ENCODE results near the gene PRDX5.
A peak's percentile ranks its signal among the peaks of the same experiment; 100 is the strongest.

PRDX5 gene

DNA sequence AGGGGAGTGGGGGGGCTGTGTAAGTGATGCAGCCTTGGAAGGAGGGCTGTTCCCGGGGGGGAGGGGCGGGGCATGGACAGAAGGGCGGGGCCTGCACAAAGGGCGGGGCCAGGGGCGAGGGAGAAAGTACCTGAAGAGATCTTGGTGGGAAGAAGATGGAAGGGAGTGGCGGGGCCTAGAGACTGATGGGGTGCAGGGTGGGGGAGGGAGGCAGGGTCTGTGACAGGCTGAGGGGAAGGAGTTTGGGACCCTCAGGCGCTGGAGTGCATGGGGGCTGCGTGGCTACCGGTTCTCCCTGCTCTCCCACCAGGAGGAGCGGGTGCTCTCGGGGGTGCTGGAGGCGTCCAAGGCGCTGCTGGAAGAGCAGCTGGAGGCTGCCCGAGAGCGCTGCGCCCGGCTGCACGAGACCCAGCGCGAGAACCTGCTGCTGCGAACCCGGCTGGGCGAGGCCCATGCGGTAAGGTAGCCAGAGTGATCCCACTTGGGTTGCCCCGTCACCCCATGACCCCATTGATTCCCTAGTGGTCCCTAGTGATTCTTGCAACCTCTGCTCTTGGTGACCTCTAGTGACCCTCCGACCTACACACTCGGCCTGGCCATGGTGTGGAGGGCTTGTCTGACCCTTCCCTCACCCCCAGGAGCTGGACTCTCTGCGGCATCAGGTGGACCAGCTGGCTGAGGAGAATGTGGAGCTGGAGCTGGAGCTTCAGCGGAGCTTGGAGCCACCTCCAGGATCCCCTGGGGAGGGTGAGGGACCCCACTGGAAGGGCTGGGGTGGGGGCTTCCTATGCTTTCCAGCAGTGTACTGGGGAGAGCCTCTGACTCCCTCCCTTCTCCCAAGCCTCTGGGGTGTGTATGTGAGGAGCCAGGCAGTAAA, 25.2 kb downstream of the PRDX5 start:
- TF ChIP-seq, protein P1, sequence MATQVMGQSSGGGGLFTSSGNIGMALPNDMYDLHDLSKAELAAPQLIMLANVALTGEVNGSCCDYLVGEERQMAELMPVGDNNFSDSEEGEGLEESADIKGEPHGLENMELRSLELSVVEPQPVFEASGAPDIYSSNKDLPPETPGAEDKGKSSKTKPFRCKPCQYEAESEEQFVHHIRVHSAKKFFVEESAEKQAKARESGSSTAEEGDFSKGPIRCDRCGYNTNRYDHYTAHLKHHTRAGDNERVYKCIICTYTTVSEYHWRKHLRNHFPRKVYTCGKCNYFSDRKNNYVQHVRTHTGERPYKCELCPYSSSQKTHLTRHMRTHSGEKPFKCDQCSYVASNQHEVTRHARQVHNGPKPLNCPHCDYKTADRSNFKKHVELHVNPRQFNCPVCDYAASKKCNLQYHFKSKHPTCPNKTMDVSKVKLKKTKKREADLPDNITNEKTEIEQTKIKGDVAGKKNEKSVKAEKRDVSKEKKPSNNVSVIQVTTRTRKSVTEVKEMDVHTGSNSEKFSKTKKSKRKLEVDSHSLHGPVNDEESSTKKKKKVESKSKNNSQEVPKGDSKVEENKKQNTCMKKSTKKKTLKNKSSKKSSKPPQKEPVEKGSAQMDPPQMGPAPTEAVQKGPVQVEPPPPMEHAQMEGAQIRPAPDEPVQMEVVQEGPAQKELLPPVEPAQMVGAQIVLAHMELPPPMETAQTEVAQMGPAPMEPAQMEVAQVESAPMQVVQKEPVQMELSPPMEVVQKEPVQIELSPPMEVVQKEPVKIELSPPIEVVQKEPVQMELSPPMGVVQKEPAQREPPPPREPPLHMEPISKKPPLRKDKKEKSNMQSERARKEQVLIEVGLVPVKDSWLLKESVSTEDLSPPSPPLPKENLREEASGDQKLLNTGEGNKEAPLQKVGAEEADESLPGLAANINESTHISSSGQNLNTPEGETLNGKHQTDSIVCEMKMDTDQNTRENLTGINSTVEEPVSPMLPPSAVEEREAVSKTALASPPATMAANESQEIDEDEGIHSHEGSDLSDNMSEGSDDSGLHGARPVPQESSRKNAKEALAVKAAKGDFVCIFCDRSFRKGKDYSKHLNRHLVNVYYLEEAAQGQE (IDR thresholded peaks at IDR 0.05; ENCODE audit: insufficient replicate concordance, low read depth): no peak
- no peak for TF ChIP-seq GABPA (IDR thresholded peaks at IDR 0.05; ENCODE audit: low read depth)
- no peak for TF ChIP-seq SPI1 (IDR thresholded peaks at IDR 0.05; ENCODE audit: borderline replicate concordance, low read depth)
- no peak for TF ChIP-seq POLR2AphosphoS5 (IDR thresholded peaks at IDR 0.05; ENCODE audit: low read depth)
- TF ChIP-seq CTCF (IDR thresholded peaks at IDR 0.05; ENCODE audit: insufficient read depth, low read length): no peak
- no peak for DNase-seq (ENCODE audit: low read depth in 1 of 2, low spot score in 1 of 2)
- Histone ChIP-seq H3K27me3 (ENCODE audit: insufficient read depth, poor library complexity, severe bottlenecking) (no peaks in the 10 kb centered on the region), H3K4me3 (replicated peaks; ENCODE audit: insufficient read depth, low read length) (peak overlapping the region; percentile 26), H3K27ac (replicated peaks) (no peak overlapping the region)

DNA sequence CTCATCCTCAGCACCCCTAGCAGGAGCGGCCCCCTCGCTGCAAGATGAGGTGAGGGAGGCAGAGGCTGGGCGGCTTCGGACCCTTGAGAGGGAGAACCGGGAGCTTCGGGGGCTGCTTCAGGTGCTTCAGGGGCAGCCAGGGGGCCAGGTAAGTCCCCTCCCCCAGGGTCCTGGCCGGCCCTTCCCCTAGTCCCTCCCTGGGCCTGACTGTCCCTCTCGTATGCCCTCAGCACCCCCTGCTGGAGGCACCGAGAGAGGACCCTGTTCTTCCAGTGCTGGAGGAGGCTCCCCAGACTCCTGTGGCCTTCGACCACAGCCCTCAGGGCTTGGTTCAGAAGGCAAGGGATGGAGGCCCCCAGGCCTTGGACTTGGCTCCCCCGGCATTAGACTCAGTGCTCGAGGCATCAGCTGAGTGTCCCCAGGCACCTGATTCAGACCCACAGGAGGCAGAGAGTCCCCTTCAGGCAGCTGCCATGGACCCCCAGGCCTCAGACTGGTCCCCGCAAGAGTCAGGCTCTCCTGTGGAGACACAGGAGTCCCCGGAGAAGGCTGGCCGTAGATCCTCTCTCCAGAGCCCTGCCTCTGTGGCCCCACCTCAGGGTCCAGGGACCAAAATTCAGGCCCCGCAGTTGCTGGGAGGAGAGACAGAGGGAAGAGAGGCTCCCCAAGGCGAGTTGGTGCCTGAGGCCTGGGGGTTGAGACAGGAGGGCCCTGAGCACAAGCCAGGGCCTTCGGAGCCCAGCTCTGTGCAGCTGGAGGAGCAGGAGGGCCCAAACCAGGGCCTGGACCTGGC, 26.0 kb downstream of the PRDX5 start:
- no peaks in the 10 kb centered on the region for H3K27me3 ChIP-seq (ENCODE audit: insufficient read depth, poor library complexity, severe bottlenecking)
- no peak overlapping the region for H3K4me3 ChIP-seq (replicated peaks; ENCODE audit: insufficient read depth, low read length)
- DNase-seq (ENCODE audit: low read depth in 1 of 2, low spot score in 1 of 2): peak in 1 of 2 experiments; percentile 41
- H3K27ac ChIP-seq (replicated peaks): no peak overlapping the region
- TF ChIP-seq SPI1 (IDR thresholded peaks at IDR 0.05; ENCODE audit: borderline replicate concordance, low read depth) (no peak), CTCF (IDR thresholded peaks at IDR 0.05; ENCODE audit: insufficient read depth, low read length) (no peak), GABPA (IDR thresholded peaks at IDR 0.05; ENCODE audit: low read depth) (no peak), POLR2AphosphoS5 (IDR thresholded peaks at IDR 0.05; ENCODE audit: low read depth) (no peak)
- TF ChIP-seq, protein P1 (IDR thresholded peaks at IDR 0.05; ENCODE audit: insufficient replicate concordance, low read depth): no peak

DNA sequence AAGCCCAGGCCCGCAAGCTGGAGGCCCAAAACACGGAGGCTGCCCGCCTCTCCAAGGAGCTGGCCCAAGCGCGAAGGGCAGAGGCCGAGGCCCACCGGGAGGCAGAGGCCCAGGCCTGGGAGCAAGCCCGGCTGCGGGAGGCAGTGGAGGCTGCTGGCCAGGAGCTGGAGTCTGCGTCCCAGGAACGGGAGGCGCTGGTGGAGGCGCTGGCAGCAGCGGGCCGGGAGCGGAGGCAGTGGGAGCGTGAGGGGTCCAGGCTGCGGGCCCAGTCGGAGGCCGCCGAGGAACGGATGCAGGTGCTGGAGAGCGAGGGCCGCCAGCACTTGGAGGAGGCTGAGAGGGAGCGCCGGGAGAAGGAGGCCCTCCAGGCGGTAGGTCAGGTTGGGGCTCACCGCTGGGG, 26.9 kb downstream of the PRDX5 start:
- H3K27ac ChIP-seq (replicated peaks): no peak overlapping the region
- no peaks in the 10 kb centered on the region for H3K27me3 ChIP-seq (ENCODE audit: insufficient read depth, poor library complexity, severe bottlenecking)
- no peak for DNase-seq (ENCODE audit: low read depth in 1 of 2, low spot score in 1 of 2)
- TF ChIP-seq SPI1 (IDR thresholded peaks at IDR 0.05; ENCODE audit: borderline replicate concordance, low read depth) (no peak), GABPA (IDR thresholded peaks at IDR 0.05; ENCODE audit: low read depth) (no peak), POLR2AphosphoS5 (IDR thresholded peaks at IDR 0.05; ENCODE audit: low read depth) (no peak), CTCF (IDR thresholded peaks at IDR 0.05; ENCODE audit: insufficient read depth, low read length) (no peak)
- TF ChIP-seq, protein P1 (IDR thresholded peaks at IDR 0.05; ENCODE audit: insufficient replicate concordance, low read depth): no peak
- H3K4me3 ChIP-seq (replicated peaks; ENCODE audit: insufficient read depth, low read length): no peak overlapping the region

All from HL-60 (cell line).